Loucy (cell line): Measurements from ENCODE around the gene RNF19B.

Source experiments
- H2AFZ ChIP-seq: fragments of 200-600 bp; sonication (generic); 2 replicates; pipeline ENCODE4 v1.6.0; 2016; ENCODE audit warnings: antibody characterized with exemption, mild to moderate bottlenecking, low read length, moderate library complexity
- H3F3A ChIP-seq: fragments of 200-600 bp; 2 replicates; pipeline ENCODE4 v1.6.0; 2016; ENCODE audit warnings: antibody characterized with exemption, low read depth, mild to moderate bottlenecking
- H3K27me3 ChIP-seq: fragments of 200-600 bp; sonication (generic); 2 replicates; pipeline ENCODE4 v1.6.1; 2014; ENCODE audit warnings: low read length, mild to moderate bottlenecking; ENCODE audit not compliant: insufficient read depth, poor library complexity, severe bottlenecking
- H3K36me3 ChIP-seq: fragments of 200-600 bp; sonication (generic); 2 replicates; pipeline ENCODE4 v1.6.1; 2016; ENCODE audit warnings: low read length; ENCODE audit not compliant: insufficient read depth
- H3K4me1 ChIP-seq: fragments of 200-600 bp; sonication (generic); 2 replicates; pipeline ENCODE4 v1.5.1; 2014; ENCODE audit warnings: low read length, mild to moderate bottlenecking; ENCODE audit not compliant: insufficient read depth, poor library complexity, severe bottlenecking
- H3K4me2 ChIP-seq: fragments of 200-600 bp; sonication (generic); 2 replicates; pipeline ENCODE4 v1.6.0; 2014; ENCODE audit warnings: antibody characterized with exemption, low read length, low read depth, mild to moderate bottlenecking; ENCODE audit not compliant: poor library complexity, severe bottlenecking
- H3K4me3 ChIP-seq: fragments of 200-600 bp; sonication (generic); 2 replicates; pipeline ENCODE4 v1.5.1; 2014; ENCODE audit warnings: low read length, mild to moderate bottlenecking, mixed read lengths; ENCODE audit not compliant: poor library complexity, severe bottlenecking
- H3K79me2 ChIP-seq: fragments of 200-600 bp; sonication (generic); 2 replicates; pipeline ENCODE4 v1.6.1; 2014; ENCODE audit warnings: low read length; ENCODE audit not compliant: insufficient read depth
- H3K9ac ChIP-seq: fragments of 200-600 bp; sonication (generic); 2 replicates; pipeline ENCODE4 v1.6.0; 2014; ENCODE audit warnings: mild to moderate bottlenecking, low read depth, low read length, moderate library complexity; ENCODE audit not compliant: poor library complexity, severe bottlenecking
- H3K9me2 ChIP-seq: fragments of 200-600 bp; sonication (generic); replicated peaks from 2 replicates; pipeline ENCODE4 v1.6.1; 2016; ENCODE audit warnings: low read depth, low read length, mixed read lengths
- H3K9me3 ChIP-seq: fragments of 200-600 bp; sonication (generic); 2 replicates; pipeline ENCODE4 v1.6.1; 2014; ENCODE audit warnings: mild to moderate bottlenecking, antibody characterized with exemption, low read length, low read depth; ENCODE audit not compliant: insufficient read depth
- H4K20me1 ChIP-seq: fragments of 200-600 bp; sonication (generic); 2 replicates; pipeline ENCODE4 v1.6.0; 2014; ENCODE audit warnings: antibody characterized with exemption, low read length, mild to moderate bottlenecking; ENCODE audit not compliant: insufficient read depth, poor library complexity, severe bottlenecking
- CTCF ChIP-seq: fragments of 200-600 bp; sonication (generic); conservative IDR thresholded peaks from 2 replicates; pipeline ENCODE4 v1.5.1; 2014; ENCODE audit warnings: mild to moderate bottlenecking, antibody characterized with exemption, low read length
- EZH2phosphoT487 ChIP-seq: fragments of 200-600 bp; IDR thresholded peaks from 2 replicates; pipeline ENCODE4 v1.6.1; 2018; ENCODE audit warnings: antibody characterized with exemption, mild to moderate bottlenecking, moderate library complexity, borderline replicate concordance

RNF19B gene

GRCh38 chr1:32918179-32918578 lies 46.4 kb downstream of the RNF19B start:
- Histone ChIP-seq H3K4me2 (no peak overlapping the region), H3K27me3 (peaks cover 67% of the 10 kb centered on the region), H3K79me2 (no peaks in the 10 kb centered on the region), H3K36me3 (no peaks in the 10 kb centered on the region), H3K4me3 (no peak overlapping the region), H3K9ac (no peak overlapping the region), H3K9me2 (no peaks in the 10 kb centered on the region), H3F3A (no peaks in the 10 kb centered on the region), H4K20me1 (no peaks in the 10 kb centered on the region), H3K4me1 (no peaks in the 10 kb centered on the region), H2AFZ (no peak overlapping the region), H3K9me3 (no peaks in the 10 kb centered on the region)
- TF ChIP-seq CTCF, result no peak
- TF ChIP-seq EZH2phosphoT487, result no peak

- Histone ChIP-seq H3K79me2 (no peaks in the 10 kb centered on the region), H3K4me2 (no peak overlapping the region), H2AFZ (no peak overlapping the region), H3K27me3 (peaks cover 63% of the 10 kb centered on the region), H3K36me3 (no peaks in the 10 kb centered on the region), H3F3A (no peaks in the 10 kb centered on the region), H3K4me3 (no peak overlapping the region), H3K9ac (no peak overlapping the region), H3K9me2 (no peaks in the 10 kb centered on the region), H3K9me3 (no peaks in the 10 kb centered on the region), H3K4me1 (no peaks in the 10 kb centered on the region), H4K20me1 (no peaks in the 10 kb centered on the region)
- TF ChIP-seq CTCF (0 out of 2 replicates have a peak, but pooled peaks have one; percentile 11), EZH2phosphoT487 (peak; percentile 29; the same call in 1 of the 2 replicates)
Measured at GRCh38 chr1:32917521-32917920, 47.1 kb downstream of the RNF19B start.

GRCh38 chr1:32915766-32916706 lies 48.6 kb downstream of the RNF19B start:
- Histone ChIP-seq H3K4me1 (no peaks in the 10 kb centered on the region), H3K4me3 (no peak overlapping the region), H3F3A (no peaks in the 10 kb centered on the region), H3K27me3 (peaks cover 59% of the 10 kb centered on the region), H3K36me3 (no peaks in the 10 kb centered on the region), H3K9me3 (no peaks in the 10 kb centered on the region), H3K4me2 (no peak overlapping the region), H3K9me2 (no peaks in the 10 kb centered on the region), H3K9ac (no peak overlapping the region), H3K79me2 (no peaks in the 10 kb centered on the region), H2AFZ (no peak overlapping the region), H4K20me1 (no peaks in the 10 kb centered on the region)
- no peak for TF ChIP-seq CTCF
- TF ChIP-seq EZH2phosphoT487, result no peak
